Astrocyte of the cerebellum (primary cell): ENCODE data around the gene MRPL46.
"Not testable (repeated sequence)": the region's sequence is repeated elsewhere in the genome, so short reads cannot be mapped to it uniquely, and the experiment has no call there.

ENCODE experiments used
- DNase-seq: peaks from one replicate; pipeline ENCODE4 v3.0.0-alpha.2; 2011; ENCODE audit warnings: low read depth
- H3K4me3 ChIP-seq: 2 replicates; pipeline ENCODE4 v1.5.1; 2011; ENCODE audit warnings: mild to moderate bottlenecking, low read depth, low read length, moderate library complexity
- CTCF ChIP-seq: IDR thresholded peaks from 2 replicates; pipeline ENCODE4 v1.5.1; 2012; ENCODE audit warnings: low read length, low read depth, moderate library complexity, mild to moderate bottlenecking; ENCODE audit errors: missing control alignments
- in situ Hi-C: cut with HindIII; loops from 2 replicates; pipeline ENCODE4 v1.10.0; 2017; ENCODE audit warnings: low sequenced_read_pairs

The MRPL46 gene

GRCh38 chr15:88438181-88438580 is 29.0 kb downstream of the MRPL46 start:
- no peak for DNase-seq
- no peak for TF ChIP-seq CTCF
- in situ Hi-C loops, result no loop called here
- H3K4me3 ChIP-seq, result no peak overlapping the region

- H3K4me3 ChIP-seq, DNase-seq: not testable (repeated sequence)
- in situ Hi-C loops, result loop anchor here (5.0 kb wide), 2 partner anchors 62 to 102 kb away; no protein-coding TSS in a partner anchor
These were observed 33.1 kb downstream of the MRPL46 start for GRCh38 chr15:88434106-88434505.

GRCh38 chr15:88433046-88433685 is 34.0 kb downstream of the MRPL46 start:
- no peak for TF ChIP-seq CTCF
- in situ Hi-C loops, result loop anchor here (5.0 kb wide), 2 partner anchors 61 to 101 kb away; no protein-coding TSS in a partner anchor
- DNase-seq, result no peak
- no peak overlapping the region for H3K4me3 ChIP-seq

GRCh38 chr15:88431441-88431840 is 35.7 kb downstream of the MRPL46 start:
- TF ChIP-seq CTCF, result no peak
- in situ Hi-C loops, result loop anchor here (5.0 kb wide), 2 partner anchors 59 to 99 kb away; no protein-coding TSS in a partner anchor
- H3K4me3 ChIP-seq, result no peak overlapping the region
- no peak for DNase-seq

- no peak for TF ChIP-seq CTCF
- no peak for DNase-seq
- in situ Hi-C loops, result loop anchor here (5.0 kb wide), 2 partner anchors 58 to 98 kb away; no protein-coding TSS in a partner anchor
- no peak overlapping the region for H3K4me3 ChIP-seq
These were observed 37.1 kb downstream of the MRPL46 start for GRCh38 chr15:88430051-88430450.

DNA sequence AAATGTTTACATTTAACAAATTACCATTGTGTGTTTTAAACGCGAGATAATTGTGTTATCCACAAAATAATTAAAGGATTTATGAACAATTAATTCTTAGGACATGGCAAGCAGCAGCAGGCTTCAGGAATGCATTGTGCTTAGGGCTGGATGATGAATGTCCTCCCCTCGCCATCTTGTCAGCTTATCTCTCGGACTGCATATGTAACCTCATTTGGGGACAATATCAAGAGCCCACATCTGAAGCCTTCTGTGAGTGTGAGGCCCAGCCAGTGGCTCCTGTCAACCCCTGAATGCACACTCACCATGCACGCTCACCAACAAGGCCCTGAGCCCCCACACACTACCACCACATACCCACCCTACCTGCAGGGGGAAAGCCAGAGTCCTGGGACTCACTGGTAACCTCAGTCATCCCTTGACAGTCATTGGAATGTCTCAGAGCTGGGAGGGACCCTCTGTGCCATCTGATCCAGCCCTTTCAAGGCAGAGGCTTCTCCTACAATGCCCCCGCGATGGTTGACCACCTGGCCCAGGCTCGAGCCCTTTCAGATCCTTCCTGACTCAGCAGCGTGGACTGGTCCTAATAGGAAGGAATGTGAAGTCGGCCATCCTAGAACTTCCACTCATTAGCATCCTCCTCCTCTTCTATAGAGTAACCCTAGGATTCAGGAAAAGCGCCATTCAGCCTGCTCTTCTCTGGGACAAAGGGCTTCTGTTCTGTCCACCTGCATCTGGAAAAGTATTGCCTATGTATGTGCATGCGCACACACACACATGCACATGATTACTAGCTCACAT is 38.2 kb downstream of the MRPL46 start:
- in situ Hi-C loops, result no loop called here
- H3K4me3 ChIP-seq, result no peak overlapping the region
- DNase-seq, result no peak
- no peak for TF ChIP-seq CTCF

DNA sequence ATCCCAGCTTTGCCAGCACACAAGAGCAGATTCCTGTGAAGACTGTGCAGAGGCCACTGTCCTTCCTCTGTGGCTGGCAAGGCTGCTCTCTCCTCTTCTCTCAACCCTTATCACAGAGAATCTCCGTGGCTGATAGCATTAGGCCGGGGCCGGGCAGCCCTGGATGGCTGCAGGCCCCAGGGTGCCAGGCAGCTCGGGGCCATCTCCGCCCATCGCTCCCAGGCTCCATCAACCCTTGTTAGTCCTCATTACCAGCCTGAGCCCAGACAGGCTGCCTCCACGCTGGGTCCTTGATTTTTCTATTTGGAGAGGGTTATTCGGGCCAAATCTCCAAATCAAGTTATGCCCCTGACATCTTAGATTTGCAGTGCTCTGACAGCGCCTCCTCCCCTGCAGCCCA is 39.1 kb downstream of the MRPL46 start:
- no peak overlapping the region for H3K4me3 ChIP-seq
- in situ Hi-C loops, result no loop called here
- no peak for DNase-seq
- TF ChIP-seq CTCF, result no peak
